DND-41 (cell line): Measurements from ENCODE around the gene DYRK1A.

Source experiments
- EZH2 ChIP-seq: IDR thresholded peaks from 3 replicates; pipeline ENCODE4 v1.6.1; 2012; ENCODE audit warnings: borderline replicate concordance, low read depth, mild to moderate bottlenecking, moderate library complexity, low read length, inconsistent platforms; ENCODE audit not compliant: severe bottlenecking
- TF ChIP-seq, protein P1 (sequence below): IDR thresholded peaks from 2 replicates; pipeline ENCODE4 v1.5.1; 2012; ENCODE audit warnings: borderline replicate concordance, low read length, moderate library complexity, mild to moderate bottlenecking; ENCODE audit not compliant: poor library complexity, severe bottlenecking; ENCODE audit errors: extremely low read depth

DNA sequence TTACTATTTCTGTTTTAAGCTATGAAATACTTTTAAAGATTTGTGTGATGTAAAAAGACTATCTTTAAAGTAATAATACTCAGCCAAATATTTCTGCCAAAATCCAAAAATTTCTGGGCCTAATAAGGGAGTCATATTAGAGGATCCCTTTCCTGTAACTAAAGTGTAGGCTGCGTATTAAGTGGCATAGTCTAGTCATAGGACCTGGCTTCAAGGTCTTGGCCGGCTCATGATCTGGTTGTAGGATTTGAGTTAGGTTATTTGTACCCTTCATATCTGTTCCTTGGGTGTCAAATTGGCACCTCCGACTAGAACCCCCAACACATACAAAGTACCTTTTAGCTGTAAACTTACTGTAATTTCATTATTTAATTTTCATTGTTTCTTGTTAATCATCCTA lies 107.8 kb downstream of the DYRK1A start:
- TF ChIP-seq, protein P1, sequence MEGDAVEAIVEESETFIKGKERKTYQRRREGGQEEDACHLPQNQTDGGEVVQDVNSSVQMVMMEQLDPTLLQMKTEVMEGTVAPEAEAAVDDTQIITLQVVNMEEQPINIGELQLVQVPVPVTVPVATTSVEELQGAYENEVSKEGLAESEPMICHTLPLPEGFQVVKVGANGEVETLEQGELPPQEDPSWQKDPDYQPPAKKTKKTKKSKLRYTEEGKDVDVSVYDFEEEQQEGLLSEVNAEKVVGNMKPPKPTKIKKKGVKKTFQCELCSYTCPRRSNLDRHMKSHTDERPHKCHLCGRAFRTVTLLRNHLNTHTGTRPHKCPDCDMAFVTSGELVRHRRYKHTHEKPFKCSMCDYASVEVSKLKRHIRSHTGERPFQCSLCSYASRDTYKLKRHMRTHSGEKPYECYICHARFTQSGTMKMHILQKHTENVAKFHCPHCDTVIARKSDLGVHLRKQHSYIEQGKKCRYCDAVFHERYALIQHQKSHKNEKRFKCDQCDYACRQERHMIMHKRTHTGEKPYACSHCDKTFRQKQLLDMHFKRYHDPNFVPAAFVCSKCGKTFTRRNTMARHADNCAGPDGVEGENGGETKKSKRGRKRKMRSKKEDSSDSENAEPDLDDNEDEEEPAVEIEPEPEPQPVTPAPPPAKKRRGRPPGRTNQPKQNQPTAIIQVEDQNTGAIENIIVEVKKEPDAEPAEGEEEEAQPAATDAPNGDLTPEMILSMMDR, result no peak
- no peak for TF ChIP-seq EZH2
